Measurements from ENCODE around the gene HPCAL1.

DNA sequence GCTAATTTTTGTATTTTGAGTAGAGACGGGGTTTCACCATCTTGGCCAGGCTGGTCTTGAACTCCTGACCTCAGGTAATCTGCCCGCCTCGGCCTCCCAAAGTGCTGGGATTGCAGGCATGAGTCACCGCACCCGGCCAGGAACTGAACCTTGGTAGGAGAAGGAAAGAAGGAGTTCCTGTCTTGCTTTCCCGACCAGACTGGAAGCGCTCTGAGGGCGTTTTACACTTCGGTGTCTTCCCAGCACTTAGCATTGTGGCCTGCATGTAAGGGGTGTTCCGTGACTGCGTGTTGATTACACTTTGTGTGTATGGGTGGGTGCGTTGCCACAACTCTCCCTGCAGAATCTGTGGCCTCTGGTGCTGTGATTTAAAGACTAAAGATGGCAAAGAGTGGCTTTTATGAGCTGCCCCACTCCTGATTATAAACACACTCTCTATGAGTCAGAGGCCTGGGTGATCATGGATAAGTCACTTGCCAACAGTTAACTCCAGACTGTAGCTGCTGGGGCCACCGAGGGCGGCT, 99.4 kb downstream of the HPCAL1 start:
- TF ChIP-seq, protein P1, sequence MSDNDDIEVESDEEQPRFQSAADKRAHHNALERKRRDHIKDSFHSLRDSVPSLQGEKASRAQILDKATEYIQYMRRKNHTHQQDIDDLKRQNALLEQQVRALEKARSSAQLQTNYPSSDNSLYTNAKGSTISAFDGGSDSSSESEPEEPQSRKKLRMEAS (IDR thresholded peaks at IDR 0.05): no peak
- TF ChIP-seq RAD21 (IDR thresholded peaks at IDR 0.05; ENCODE audit: low read depth) (no peak), CEBPB (IDR thresholded peaks at IDR 0.05) (no peak), EGR1 (IDR thresholded peaks at IDR 0.05) (no peak), TEAD4 (IDR thresholded peaks at IDR 0.05) (no peak), YY1 (IDR thresholded peaks at IDR 0.05; ENCODE audit: low read depth) (no peak), NFIC (IDR thresholded peaks at IDR 0.05) (no peak)
